Natural killer cell (primary cell): ENCODE data around the gene LAMC1. TPM values are rescaled to one million over a fixed set of nuclear protein-coding genes. Genes with fewer than 3 reads are reported as not detected.
A peak's percentile ranks its signal among the peaks of the same experiment; 100 is the strongest.

Experiments
- ATAC-seq, 3 donors: fragments of 150-1000 bp in 2 of 3; fragments of 200-7000 bp in 1 of 3; cut with Tn5 transposase; 1 replicate in 1 of 3; 2 replicates in 2 of 3; pipeline ENCODE4 v1.10.0; 2021; ENCODE audit warnings: mild to moderate bottlenecking in 2 of 3, moderate library complexity in 2 of 3
- DNase-seq, 2 donors: peaks; one replicate each; pipeline versions ENCODE4 v3.0.0 to v3.0.0-alpha.2; 2013 to 2021; ENCODE audit warnings: mixed read lengths in 1 of 2
- H3K27ac ChIP-seq: one replicate; pipeline ENCODE4 v1.5.1; 2013; ENCODE audit warnings: mild to moderate bottlenecking, low read length
- H3K27me3 ChIP-seq: one replicate; pipeline ENCODE4 v1.6.1; 2013; ENCODE audit warnings: low read length; ENCODE audit not compliant: control insufficient read depth, insufficient read depth
- H3K36me3 ChIP-seq: one replicate; pipeline ENCODE4 v1.6.1; 2013; ENCODE audit warnings: low read length; ENCODE audit not compliant: control insufficient read depth, insufficient read depth
- H3K4me1 ChIP-seq: one replicate; pipeline ENCODE4 v1.6.1; 2013; ENCODE audit warnings: low read length; ENCODE audit not compliant: control insufficient read depth, insufficient read depth
- H3K4me3 ChIP-seq: one replicate; pipeline ENCODE4 v1.5.1; 2013; ENCODE audit warnings: low read length
- H3K9me3 ChIP-seq: one replicate; pipeline ENCODE4 v1.6.1; 2013; ENCODE audit warnings: low read length; ENCODE audit not compliant: control insufficient read depth, insufficient read depth
- H3K27ac Mint-ChIP-seq, 2 donors: one replicate each; pipeline ENCODE4 v1.8.0; 2022; ENCODE audit warnings: mild to moderate bottlenecking in 2 of 2, mixed read lengths in 2 of 2, moderate library complexity in 1 of 2
- H3K27me3 Mint-ChIP-seq, 2 donors: one replicate each; pipeline ENCODE4 v1.8.0; 2022; ENCODE audit warnings: low read depth in 2 of 2, mixed read lengths in 2 of 2
- H3K36me3 Mint-ChIP-seq: one replicate; pipeline ENCODE4 v1.8.0; 2022; ENCODE audit warnings: mixed read lengths
- H3K4me1 Mint-ChIP-seq, 2 donors: one replicate each; pipeline ENCODE4 v1.8.0; 2022; ENCODE audit warnings: mixed read lengths in 2 of 2
- H3K4me3 Mint-ChIP-seq: one replicate; pipeline ENCODE4 v1.8.0; 2022; ENCODE audit warnings: mild to moderate bottlenecking, moderate library complexity, mixed read lengths
- H3K9me3 Mint-ChIP-seq, 2 donors: one replicate each; pipeline ENCODE4 v1.8.0; 2022; ENCODE audit warnings: mixed read lengths in 2 of 2
- WGBS: methylation state at CpG from one replicate; pipeline ENCODE4 v1.1.7; 2013; ENCODE audit warnings: missing lambda C conversion rate; ENCODE audit not compliant: insufficient coverage; 5-methylcytosine and 5-hydroxymethylcytosine counted together
- intact Hi-C: fragments of 100-400 bp; cut with micrococcal nuclease; formaldehyde crosslinking; loops from one replicate; pipeline ENCODE4 v1.14.2; 2022
- total RNA-seq, 4 donors: library from RNA; stranded (reverse); fragments of 120-200 nt in 1 of 4; gene quantifications; one replicate each; pipeline versions ENCODE4 v1.2.3 to v1.2.4, GENCODE V29; 2013 to 2022
- TF ChIP-seq, protein P1 (sequence below): fragments of 200-600 bp; IDR thresholded peaks from one replicate; pipeline ENCODE4 v1.8.0; 2022; ENCODE audit warnings: antibody characterized with exemption

LAMC1 gene
- total RNA-seq, 3 donors from 2014 or later (not counting 1 experiment from before 2014, with no cell fraction given): 0.33 to 0.66 (median 0.58) TPM

DNA sequence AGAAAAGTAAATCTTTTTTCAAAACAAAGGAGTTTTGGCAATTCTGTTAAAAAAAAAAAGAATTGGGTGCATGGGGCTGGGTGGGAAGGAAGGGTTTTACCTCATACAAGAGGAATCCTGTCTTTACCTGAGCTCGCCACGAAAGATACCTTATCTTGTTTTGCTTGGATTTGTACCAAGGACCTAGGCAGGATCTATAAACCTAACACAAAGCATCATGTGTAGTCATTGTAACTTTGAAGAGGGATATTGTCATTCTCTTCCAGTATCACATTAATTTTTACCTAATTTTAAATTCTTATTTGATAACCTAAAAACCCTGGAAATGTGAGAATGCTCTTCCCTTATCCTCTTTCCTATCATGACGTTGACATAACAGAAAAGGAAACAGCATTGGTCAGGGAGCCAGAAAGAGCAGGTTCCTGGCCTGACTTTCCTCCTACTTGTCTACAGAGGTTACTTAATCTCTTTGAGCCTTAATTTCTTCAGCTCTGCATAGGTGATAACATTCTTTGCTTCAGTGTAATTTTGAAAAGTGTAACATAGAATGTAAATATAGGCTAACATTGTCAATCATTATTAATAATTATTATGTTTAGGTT is 4.0 kb upstream of the LAMC1 start:
- Histone ChIP-seq H3K36me3 (no peaks in the 10 kb centered on the region), H3K27me3 (peaks cover 13% of the 10 kb centered on the region), H3K4me1 (peaks cover 6% of the 10 kb centered on the region), H3K4me3 (no peak overlapping the region), H3K27ac (no peak overlapping the region), H3K9me3 (no peaks in the 10 kb centered on the region)
- H3K4me1 Mint-ChIP-seq: peaks cover 5 to 12% of the 10 kb centered on the region in 2 donors
- no peak overlapping the region for H3K4me3 Mint-ChIP-seq
- TF ChIP-seq, protein P1, sequence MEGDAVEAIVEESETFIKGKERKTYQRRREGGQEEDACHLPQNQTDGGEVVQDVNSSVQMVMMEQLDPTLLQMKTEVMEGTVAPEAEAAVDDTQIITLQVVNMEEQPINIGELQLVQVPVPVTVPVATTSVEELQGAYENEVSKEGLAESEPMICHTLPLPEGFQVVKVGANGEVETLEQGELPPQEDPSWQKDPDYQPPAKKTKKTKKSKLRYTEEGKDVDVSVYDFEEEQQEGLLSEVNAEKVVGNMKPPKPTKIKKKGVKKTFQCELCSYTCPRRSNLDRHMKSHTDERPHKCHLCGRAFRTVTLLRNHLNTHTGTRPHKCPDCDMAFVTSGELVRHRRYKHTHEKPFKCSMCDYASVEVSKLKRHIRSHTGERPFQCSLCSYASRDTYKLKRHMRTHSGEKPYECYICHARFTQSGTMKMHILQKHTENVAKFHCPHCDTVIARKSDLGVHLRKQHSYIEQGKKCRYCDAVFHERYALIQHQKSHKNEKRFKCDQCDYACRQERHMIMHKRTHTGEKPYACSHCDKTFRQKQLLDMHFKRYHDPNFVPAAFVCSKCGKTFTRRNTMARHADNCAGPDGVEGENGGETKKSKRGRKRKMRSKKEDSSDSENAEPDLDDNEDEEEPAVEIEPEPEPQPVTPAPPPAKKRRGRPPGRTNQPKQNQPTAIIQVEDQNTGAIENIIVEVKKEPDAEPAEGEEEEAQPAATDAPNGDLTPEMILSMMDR: no peak
- DNase-seq: no peak
- H3K27ac Mint-ChIP-seq: no peak overlapping the region
- no peaks in the 10 kb centered on the region for H3K9me3 Mint-ChIP-seq
- no peak for ATAC-seq
- 37% methylated on average over 3 of the region's 3 CpGs for WGBS
- intact Hi-C loops: no loop called here
- H3K27me3 Mint-ChIP-seq: peaks cover 18 to 38% of the 10 kb centered on the region in 2 donors
- H3K36me3 Mint-ChIP-seq: peaks cover 5% of the 10 kb centered on the region

- DNase-seq (no peak), ATAC-seq (no peak)
- Mint-ChIP-seq H3K27me3 (peaks cover 25 to 44% of the 10 kb centered on the region in 2 donors), H3K9me3 (no peaks in the 10 kb centered on the region), H3K4me1 (peaks cover 10 to 18% of the 10 kb centered on the region in 2 donors), H3K27ac (no peak overlapping the region), H3K4me3 (no peak overlapping the region), H3K36me3 (peaks cover 9% of the 10 kb centered on the region)
- intact Hi-C loops: no loop called here
- Histone ChIP-seq H3K4me3 (no peak overlapping the region), H3K27me3 (peaks cover 14% of the 10 kb centered on the region), H3K36me3 (no peaks in the 10 kb centered on the region), H3K27ac (no peak overlapping the region), H3K9me3 (no peaks in the 10 kb centered on the region), H3K4me1 (peaks cover 9% of the 10 kb centered on the region)
- 94% methylated on average over 1 of the region's 1 CpG for WGBS
- TF ChIP-seq, protein P1: no peak
Observed at GRCh38 chr1:183019860-183020259, 3.4 kb upstream of the LAMC1 start.

GRCh38 chr1:183021405-183022201 is 1.6 kb upstream of the LAMC1 start:
- Histone ChIP-seq H3K27ac (no peak overlapping the region), H3K4me3 (no peak overlapping the region), H3K9me3 (no peaks in the 10 kb centered on the region), H3K4me1 (peaks cover 9% of the 10 kb centered on the region), H3K36me3 (no peaks in the 10 kb centered on the region), H3K27me3 (peaks cover 22% of the 10 kb centered on the region)
- Mint-ChIP-seq H3K36me3 (peaks cover 9% of the 10 kb centered on the region), H3K4me3 (peak overlapping the region; percentile 74), H3K4me1 (peaks cover 10 to 18% of the 10 kb centered on the region in 2 donors), H3K27ac (no peak overlapping the region), H3K9me3 (no peaks in the 10 kb centered on the region), H3K27me3 (peaks cover 38 to 57% of the 10 kb centered on the region in 2 donors)
- DNase-seq (no peak), ATAC-seq (no peak)
- WGBS: 72% methylated on average over 10 of the region's 11 CpGs
- TF ChIP-seq, protein P1: no peak
- intact Hi-C loops: no loop called here
